ENCODE measurements around the gene BAG3.
"Not testable (repeated sequence)": the region's sequence is repeated elsewhere in the genome, so short reads cannot be mapped to it uniquely, and the experiment has no call there.

Gene BAG3

GRCh38 chr10:119706521-119707278 lies 55.5 kb downstream of the BAG3 start:
- no peak overlapping the region for H4K91ac ChIP-seq (ENCODE audit: low read length)
- H3K4ac ChIP-seq (ENCODE audit: low read depth in 1 of 2, low read length in 2 of 2) = no peak overlapping the region
- no peak overlapping the region for H2AFZ ChIP-seq (ENCODE audit: low read depth, low read length)
- H3K4me3 ChIP-seq (ENCODE audit: insufficient read depth in 1 of 2, low read depth in 1 of 2, low read length in 2 of 2) = no peak overlapping the region
- no peak overlapping the region for H3K18ac ChIP-seq (ENCODE audit: low read depth in 1 of 2, low read length in 2 of 2)
- no peaks in the 10 kb centered on the region for H3K36me3 ChIP-seq (ENCODE audit: control insufficient read depth in 1 of 2, insufficient read depth in 2 of 2, low read depth in 1 of 2, low read length in 2 of 2)
- H3K4me2 ChIP-seq (ENCODE audit: low read length, poor library complexity, severe bottlenecking) = no peak overlapping the region
- no peak overlapping the region for H2BK15ac ChIP-seq (ENCODE audit: low read depth, poor library complexity, severe bottlenecking)
- no peak overlapping the region for H2BK5ac ChIP-seq (ENCODE audit: low read depth, low read length, poor library complexity, severe bottlenecking)
- no peak overlapping the region for H3K9ac ChIP-seq (ENCODE audit: low read length)
- no peak overlapping the region for H2BK12ac ChIP-seq (ENCODE audit: low read length in 2 of 2)
- H3K14ac ChIP-seq (ENCODE audit: low read length in 2 of 2) = no peak overlapping the region
- WGBS = 75% methylated on average over 6 of the region's 7 CpGs
- no peak overlapping the region for H3K23ac ChIP-seq (ENCODE audit: low read length in 2 of 2)
- no peak overlapping the region for H4K8ac ChIP-seq (ENCODE audit: low read length)
- H3K9me3 ChIP-seq (ENCODE audit: control insufficient read depth, low read length) = peaks cover 7% of the 10 kb centered on the region
- H3K79me1 ChIP-seq (replicated peaks; ENCODE audit: low read length, poor library complexity, severe bottlenecking) = no peaks in the 10 kb centered on the region
- no peaks in the 10 kb centered on the region for H3K27me3 ChIP-seq (ENCODE audit: control insufficient read depth in 1 of 2, insufficient read depth in 1 of 2, low read length in 2 of 2)
- no peak overlapping the region for H2AK5ac ChIP-seq (ENCODE audit: low read length, severe bottlenecking)
- no peak overlapping the region for H3K27ac ChIP-seq (ENCODE audit: low read length, poor library complexity, severe bottlenecking)
- peaks cover 3% of the 10 kb centered on the region for H3K4me1 ChIP-seq (ENCODE audit: control insufficient read depth, insufficient read depth, low read depth, low read length)
- H2BK120ac ChIP-seq (ENCODE audit: low read depth, low read length) = no peak overlapping the region
- no peak for DNase-seq

DNA sequence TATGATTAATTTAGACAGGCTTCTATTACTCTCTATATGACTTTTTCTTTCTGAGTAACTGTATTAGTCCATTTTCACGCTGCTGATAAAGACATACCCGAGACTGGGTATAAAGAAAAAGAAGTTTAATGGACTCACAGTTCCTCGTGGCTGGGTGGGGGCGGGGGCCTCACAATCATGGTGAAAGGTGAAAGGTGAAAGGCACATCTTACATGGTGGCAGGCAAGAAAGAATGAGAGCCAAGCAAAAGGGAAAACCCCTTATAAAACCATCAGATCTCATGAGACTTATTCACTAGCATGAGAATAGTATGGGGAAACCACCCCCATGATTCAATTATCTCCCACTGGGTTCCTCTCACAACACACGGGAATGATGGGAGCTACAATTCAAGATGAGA lies 56.2 kb downstream of the BAG3 start:
- not testable (repeated sequence) for H3K4me2 ChIP-seq (ENCODE audit: low read length, poor library complexity, severe bottlenecking); DNase-seq

DNA sequence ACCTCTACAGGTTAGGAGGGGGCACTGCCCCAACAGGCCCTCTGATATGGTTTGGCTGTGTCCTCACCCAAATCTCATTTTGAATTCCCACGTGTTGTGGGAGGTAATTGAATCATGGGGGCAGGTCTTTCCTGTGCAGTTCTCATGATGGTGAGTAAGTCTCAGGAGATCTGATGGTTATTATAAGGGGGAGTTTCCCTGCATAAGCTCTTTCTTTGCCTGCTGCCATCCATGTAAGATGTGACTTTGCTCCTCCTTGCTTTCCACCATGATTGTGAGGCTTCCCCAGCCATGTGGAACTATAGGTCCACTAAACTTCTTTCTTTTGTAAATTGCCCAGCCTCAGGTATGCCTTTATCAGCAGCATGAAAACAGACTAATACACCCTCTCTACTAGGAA lies 59.8 kb downstream of the BAG3 start:
- H3K23ac ChIP-seq (ENCODE audit: low read length in 2 of 2); H3K9me3 ChIP-seq (ENCODE audit: control insufficient read depth, low read length): not testable (repeated sequence)

More for the DNA sequence above, 56.2 kb downstream of the BAG3 start:
- H2AK5ac ChIP-seq (ENCODE audit: low read length, severe bottlenecking); H2AFZ ChIP-seq (ENCODE audit: low read depth, low read length); H3K36me3 ChIP-seq (ENCODE audit: control insufficient read depth in 1 of 2, insufficient read depth in 2 of 2, low read depth in 1 of 2, low read length in 2 of 2); H3K9me3 ChIP-seq (ENCODE audit: control insufficient read depth, low read length); H3K14ac ChIP-seq (ENCODE audit: low read length in 2 of 2); H3K4me3 ChIP-seq (ENCODE audit: insufficient read depth in 1 of 2, low read depth in 1 of 2, low read length in 2 of 2); H3K27ac ChIP-seq (ENCODE audit: low read length, poor library complexity, severe bottlenecking); H3K4me1 ChIP-seq (ENCODE audit: control insufficient read depth, insufficient read depth, low read depth, low read length); H3K4ac ChIP-seq (ENCODE audit: low read depth in 1 of 2, low read length in 2 of 2); H4K8ac ChIP-seq (ENCODE audit: low read length); H2BK15ac ChIP-seq (ENCODE audit: low read depth, poor library complexity, severe bottlenecking); H2BK5ac ChIP-seq (ENCODE audit: low read depth, low read length, poor library complexity, severe bottlenecking); H2BK120ac ChIP-seq (ENCODE audit: low read depth, low read length); H3K23ac ChIP-seq (ENCODE audit: low read length in 2 of 2); H4K91ac ChIP-seq (ENCODE audit: low read length); H3K18ac ChIP-seq (ENCODE audit: low read depth in 1 of 2, low read length in 2 of 2); H3K9ac ChIP-seq (ENCODE audit: low read length); H2BK12ac ChIP-seq (ENCODE audit: low read length in 2 of 2); H3K27me3 ChIP-seq (ENCODE audit: control insufficient read depth in 1 of 2, insufficient read depth in 1 of 2, low read length in 2 of 2); H3K79me1 ChIP-seq (replicated peaks; ENCODE audit: low read length, poor library complexity, severe bottlenecking): not testable (repeated sequence)
- 73% methylated on average over 4 of the region's 5 CpGs for WGBS

GRCh38 chr10:119713744-119714483 lies 62.7 kb downstream of the BAG3 start:
- Histone ChIP-seq H2BK12ac (ENCODE audit: low read length in 2 of 2) (no peak overlapping the region), H3K9ac (ENCODE audit: low read length) (no peak overlapping the region), H3K27ac (ENCODE audit: low read length, poor library complexity, severe bottlenecking) (no peak overlapping the region), H3K9me3 (ENCODE audit: control insufficient read depth, low read length) (peaks cover 5% of the 10 kb centered on the region), H3K79me1 (replicated peaks; ENCODE audit: low read length, poor library complexity, severe bottlenecking) (no peaks in the 10 kb centered on the region), H3K36me3 (ENCODE audit: control insufficient read depth in 1 of 2, insufficient read depth in 2 of 2, low read depth in 1 of 2, low read length in 2 of 2) (no peaks in the 10 kb centered on the region), H4K91ac (ENCODE audit: low read length) (no peak overlapping the region), H2AFZ (ENCODE audit: low read depth, low read length) (no peak overlapping the region), H3K4me1 (ENCODE audit: control insufficient read depth, insufficient read depth, low read depth, low read length) (no peaks in the 10 kb centered on the region), H3K4me2 (ENCODE audit: low read length, poor library complexity, severe bottlenecking) (no peak overlapping the region), H2BK15ac (ENCODE audit: low read depth, poor library complexity, severe bottlenecking) (no peak overlapping the region), H3K4me3 (ENCODE audit: insufficient read depth in 1 of 2, low read depth in 1 of 2, low read length in 2 of 2) (no peak overlapping the region), H4K8ac (ENCODE audit: low read length) (no peak overlapping the region), H2BK120ac (ENCODE audit: low read depth, low read length) (no peak overlapping the region), H3K27me3 (ENCODE audit: control insufficient read depth in 1 of 2, insufficient read depth in 1 of 2, low read length in 2 of 2) (no peaks in the 10 kb centered on the region), H2BK5ac (ENCODE audit: low read depth, low read length, poor library complexity, severe bottlenecking) (no peak overlapping the region), H2AK5ac (ENCODE audit: low read length, severe bottlenecking) (no peak overlapping the region), H3K18ac (ENCODE audit: low read depth in 1 of 2, low read length in 2 of 2) (no peak overlapping the region), H3K14ac (ENCODE audit: low read length in 2 of 2) (no peak overlapping the region), H3K23ac (ENCODE audit: low read length in 2 of 2) (no peak overlapping the region), H3K4ac (ENCODE audit: low read depth in 1 of 2, low read length in 2 of 2) (no peak overlapping the region)
- WGBS = 65% methylated on average over 7 of the region's 7 CpGs
- DNase-seq = no peak

More for the DNA sequence above, 59.8 kb downstream of the BAG3 start:
- not testable (repeated sequence) for H2BK12ac ChIP-seq (ENCODE audit: low read length in 2 of 2); H3K9ac ChIP-seq (ENCODE audit: low read length); H3K14ac ChIP-seq (ENCODE audit: low read length in 2 of 2); H3K36me3 ChIP-seq (ENCODE audit: control insufficient read depth in 1 of 2, insufficient read depth in 2 of 2, low read depth in 1 of 2, low read length in 2 of 2); H3K18ac ChIP-seq (ENCODE audit: low read depth in 1 of 2, low read length in 2 of 2); H3K27ac ChIP-seq (ENCODE audit: low read length, poor library complexity, severe bottlenecking); H3K4ac ChIP-seq (ENCODE audit: low read depth in 1 of 2, low read length in 2 of 2); H2AFZ ChIP-seq (ENCODE audit: low read depth, low read length); H3K4me2 ChIP-seq (ENCODE audit: low read length, poor library complexity, severe bottlenecking); H2BK120ac ChIP-seq (ENCODE audit: low read depth, low read length); H4K91ac ChIP-seq (ENCODE audit: low read length); H3K4me1 ChIP-seq (ENCODE audit: control insufficient read depth, insufficient read depth, low read depth, low read length); H3K79me1 ChIP-seq (replicated peaks; ENCODE audit: low read length, poor library complexity, severe bottlenecking); H2BK5ac ChIP-seq (ENCODE audit: low read depth, low read length, poor library complexity, severe bottlenecking); H3K27me3 ChIP-seq (ENCODE audit: control insufficient read depth in 1 of 2, insufficient read depth in 1 of 2, low read length in 2 of 2); DNase-seq; H2AK5ac ChIP-seq (ENCODE audit: low read length, severe bottlenecking); H4K8ac ChIP-seq (ENCODE audit: low read length); H3K4me3 ChIP-seq (ENCODE audit: insufficient read depth in 1 of 2, low read depth in 1 of 2, low read length in 2 of 2); H2BK15ac ChIP-seq (ENCODE audit: low read depth, poor library complexity, severe bottlenecking)
- 68% methylated on average over 1 of the region's 1 CpG for WGBS

Data from mesenchymal stem cell (in vitro differentiated cells and primary cell).